ENCODE results near the gene BRSK2.

Gene BRSK2

DNA sequence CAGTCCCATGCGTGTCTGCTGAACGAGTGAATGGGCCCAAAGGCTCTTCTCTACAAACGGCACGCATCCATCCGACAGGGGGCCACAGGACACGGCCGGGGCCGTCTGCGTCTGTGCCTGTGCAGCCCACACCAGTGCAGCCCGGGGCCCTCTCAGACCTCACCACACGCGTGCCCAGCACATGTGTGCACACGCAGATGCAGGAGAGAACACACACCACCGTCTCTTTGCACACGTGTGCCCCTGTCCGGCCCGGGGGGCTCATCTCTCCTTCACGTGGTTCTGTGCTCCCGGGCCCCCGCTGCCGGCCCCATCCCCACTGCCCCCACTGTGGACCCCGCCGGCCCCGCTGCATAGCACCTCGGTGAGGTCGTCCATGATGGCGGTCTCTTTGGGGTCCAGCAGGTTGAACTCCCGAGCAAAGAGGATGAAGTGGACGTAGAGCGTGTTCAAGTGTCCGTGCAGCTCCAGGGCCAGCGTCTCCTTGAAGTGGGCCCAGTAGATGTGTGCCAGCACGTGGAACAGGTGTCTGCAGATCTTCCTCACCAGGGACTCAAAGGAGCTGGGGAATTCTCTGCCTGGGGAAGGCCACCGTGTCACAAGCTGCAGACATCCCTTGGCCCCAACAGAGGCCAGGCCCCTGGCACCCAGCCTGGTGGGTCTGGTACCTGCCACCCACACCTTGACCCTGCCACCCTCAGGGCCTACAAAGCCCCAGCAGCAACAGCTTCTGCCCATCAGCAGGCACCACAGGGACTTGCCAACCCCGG is 80.4 kb downstream of the BRSK2 start:
- DNase-seq (ENCODE audit: low read depth) = no peak

DNA sequence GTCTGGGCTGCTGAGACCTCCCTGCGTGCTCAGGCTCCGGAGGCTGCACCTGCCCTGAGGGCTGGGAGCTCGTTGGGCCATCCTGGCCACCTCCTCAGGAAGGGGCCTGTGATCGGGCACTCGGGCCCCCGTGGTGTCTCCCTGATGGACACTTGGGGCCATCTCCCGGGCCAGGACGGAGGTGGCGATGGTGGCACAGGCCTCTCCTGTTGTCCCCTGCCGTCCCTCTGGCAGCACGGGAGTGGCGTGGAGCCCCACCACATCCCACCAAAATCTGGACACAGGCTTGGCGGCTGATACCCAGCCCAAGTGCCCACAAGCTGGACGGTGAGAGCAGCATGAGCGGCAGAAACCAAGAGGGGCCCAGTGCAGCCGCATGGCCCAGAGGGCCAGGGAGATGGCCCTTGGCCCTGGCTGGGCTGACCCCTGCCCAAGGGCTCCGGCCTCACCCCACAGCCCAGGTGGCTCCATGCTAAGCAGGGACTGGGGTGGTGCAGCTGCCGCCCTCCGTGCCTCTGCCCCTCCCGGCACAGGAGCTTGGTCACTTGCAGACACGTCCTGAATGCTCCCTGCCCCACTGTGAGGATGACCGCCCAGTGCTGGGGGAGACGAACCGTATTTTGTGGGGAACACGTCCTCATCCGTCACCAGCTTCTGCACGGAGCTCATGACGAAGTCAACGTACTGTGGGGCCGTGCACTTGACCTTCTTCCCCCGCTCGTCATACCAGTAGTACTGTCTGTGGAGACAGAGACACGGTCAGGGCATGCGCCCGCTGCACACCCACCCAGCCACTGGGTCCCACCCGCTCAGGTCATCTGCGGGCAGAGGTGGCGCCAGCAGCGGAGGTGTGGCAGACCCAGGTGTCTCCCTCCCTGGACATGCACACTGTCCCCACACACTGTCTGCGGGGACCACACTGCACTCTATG is 81.2 kb downstream of the BRSK2 start:
- DNase-seq (ENCODE audit: low read depth) = no peak

DNA sequence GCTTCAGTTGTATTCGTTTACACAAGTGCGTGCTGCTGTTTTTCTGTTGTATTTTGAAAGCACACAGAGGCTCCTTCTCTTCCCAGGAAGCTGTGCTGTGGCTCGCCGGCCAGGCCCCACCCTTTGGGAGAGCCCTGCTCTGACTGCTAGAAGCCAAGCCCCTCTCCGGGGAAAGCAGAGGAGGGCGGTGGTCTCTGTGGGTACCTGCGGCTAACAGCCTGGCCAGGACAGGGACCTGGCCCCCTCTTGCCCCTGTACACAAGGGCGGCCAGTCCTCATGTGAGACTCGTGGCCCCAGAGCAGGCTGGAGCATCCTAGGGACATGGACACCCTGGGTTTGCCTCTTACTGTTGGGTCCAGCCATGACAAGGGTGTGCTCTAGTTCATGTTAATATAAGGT is 82.0 kb downstream of the BRSK2 start:
- DNase-seq (ENCODE audit: low read depth) = no peak

DNA sequence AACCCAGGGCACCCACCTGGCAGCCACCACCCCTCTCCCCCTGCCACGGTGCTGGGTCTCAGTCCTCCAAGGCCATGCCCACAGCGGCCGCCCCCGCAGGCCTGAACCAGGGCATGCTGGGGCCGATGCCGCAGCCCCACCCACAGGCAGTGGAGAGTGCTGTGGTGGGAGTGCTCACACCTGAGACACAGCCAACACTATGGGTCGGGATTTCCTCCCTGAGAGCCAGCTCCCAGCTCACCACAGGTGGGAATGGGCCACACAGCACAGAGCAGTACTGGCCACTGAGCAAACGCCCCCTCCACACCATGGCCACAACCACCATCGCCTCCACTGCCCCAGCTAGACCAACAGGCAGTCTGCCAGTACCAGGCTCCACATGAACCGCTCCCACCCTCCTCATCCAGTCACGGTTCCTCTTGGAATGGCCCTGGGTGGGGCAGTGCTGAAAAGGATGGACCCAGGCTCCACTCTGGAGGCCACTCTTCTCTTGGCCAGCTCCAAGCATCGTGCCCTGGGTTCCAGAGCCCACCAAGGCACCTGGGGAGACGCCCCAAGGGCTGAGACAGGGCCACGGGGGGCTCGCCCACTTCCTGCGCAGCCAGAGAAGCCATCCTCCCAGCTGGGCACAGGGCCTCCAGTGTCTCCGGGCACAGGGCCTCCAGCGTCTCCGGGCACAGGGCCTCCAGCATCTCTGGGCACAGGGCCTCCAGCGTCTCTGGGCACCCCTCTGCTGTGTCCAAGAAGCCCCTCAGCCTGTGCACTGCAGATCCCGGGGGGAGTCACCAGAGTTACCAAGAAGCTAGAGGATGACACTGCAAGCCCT is 82.7 kb downstream of the BRSK2 start:
- DNase-seq (ENCODE audit: low read depth) = no peak

DNA sequence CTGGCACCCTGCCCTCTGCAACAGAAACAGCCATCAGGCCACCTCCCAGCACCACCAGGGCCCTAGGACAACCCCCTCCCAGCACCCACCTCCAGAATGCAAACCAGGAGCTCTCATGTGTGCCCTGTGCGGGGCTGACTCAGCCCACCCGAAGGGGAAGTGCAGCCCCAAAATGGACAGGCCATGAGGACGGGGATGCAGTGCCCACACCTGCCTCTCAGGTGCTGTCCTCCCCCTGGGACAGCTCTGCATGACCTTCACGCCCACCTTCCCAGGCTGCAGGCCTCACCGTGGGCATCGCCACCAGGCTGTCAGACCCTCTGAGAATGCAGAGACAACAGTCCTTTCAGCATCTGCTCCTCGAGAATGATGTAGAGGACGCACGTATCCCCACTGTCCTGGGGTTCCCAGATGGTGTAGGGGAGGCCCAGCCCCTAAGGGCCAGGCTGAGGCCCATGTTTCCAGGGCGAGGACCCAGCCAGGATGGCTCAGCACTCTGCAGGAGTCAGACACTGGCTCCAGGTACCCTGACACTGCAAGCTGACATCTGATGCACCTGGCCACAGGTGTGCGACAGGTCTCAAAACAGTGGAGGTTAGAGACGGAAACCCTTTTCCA is 83.4 kb downstream of the BRSK2 start:
- no peak for DNase-seq (ENCODE audit: low read depth)

DNA sequence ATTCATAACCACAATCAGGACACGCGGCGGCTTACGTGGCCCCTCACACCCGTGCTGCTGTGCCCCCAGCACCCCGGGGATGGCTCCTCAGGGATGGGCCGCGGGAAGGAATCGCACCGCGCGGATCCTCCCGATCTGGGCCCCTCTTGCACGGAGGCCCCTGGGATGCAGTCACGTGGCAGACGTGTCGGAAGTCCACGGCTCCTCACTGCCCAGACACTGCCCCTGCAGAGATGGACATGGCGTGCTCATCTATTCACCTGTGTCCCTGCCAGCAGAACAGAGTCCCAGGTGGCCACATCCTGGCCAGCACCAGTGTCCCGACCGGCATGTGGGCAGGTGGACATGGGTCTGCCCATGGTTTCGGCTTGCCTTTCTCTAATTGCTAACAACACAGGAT is 84.1 kb downstream of the BRSK2 start:
- DNase-seq (ENCODE audit: low read depth) = no peak

DNA sequence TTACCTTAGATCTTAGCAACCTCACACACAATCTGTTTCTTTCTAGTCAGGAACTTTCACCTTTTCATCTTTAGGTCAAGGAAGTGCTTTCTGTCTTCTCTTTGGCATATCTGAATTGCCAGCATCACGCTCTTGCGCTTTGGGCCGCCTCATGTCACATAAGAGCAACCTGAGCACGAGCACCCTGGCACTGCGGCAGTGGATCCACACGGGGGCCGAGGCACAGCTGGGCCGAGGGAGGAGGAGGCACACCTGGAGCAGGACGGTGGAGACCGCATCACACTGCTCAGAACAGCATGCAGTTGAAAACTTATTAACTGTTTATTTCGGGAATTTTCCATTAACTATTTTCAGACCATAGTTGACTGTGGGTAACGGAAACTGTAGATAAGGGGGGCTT is 86.1 kb downstream of the BRSK2 start:
- no peak for DNase-seq (ENCODE audit: low read depth)

DNA sequence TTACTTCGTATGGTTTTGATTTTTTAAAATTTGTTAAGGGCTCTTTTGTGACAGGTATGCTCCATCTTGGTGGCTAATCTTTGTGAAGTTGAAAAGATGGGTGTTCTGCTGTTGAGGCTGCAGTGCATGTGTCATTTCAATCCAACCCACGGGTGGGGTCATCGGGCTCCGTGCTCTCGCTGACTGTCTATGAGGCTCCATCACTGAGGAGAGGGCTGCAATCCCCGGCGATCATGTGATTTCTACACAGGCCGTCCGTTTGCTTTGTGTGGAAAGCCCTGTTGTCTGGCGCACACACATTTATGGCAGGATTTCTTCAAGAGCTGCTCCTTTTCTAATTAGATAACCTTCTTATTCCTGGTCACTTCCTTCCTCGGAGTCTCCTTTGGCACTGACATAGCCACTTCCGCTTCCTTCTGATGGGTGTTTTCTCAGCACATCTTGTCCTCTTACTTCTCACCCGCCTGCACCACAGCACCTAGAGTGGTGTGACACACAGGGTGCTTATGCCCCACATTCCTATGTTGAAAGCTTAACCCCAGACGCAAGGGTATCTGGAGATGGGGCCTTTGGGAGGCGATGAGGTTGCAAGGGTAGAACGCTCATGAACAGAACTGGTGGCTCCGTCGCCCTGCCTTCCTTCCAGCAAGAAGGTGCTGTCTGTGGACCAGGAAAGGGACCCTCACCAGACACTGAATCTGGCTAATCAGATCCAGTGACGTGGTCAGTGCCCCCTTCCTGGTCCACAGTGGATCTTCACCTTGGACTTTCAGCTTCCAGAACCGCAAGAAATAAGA is 87.4 kb downstream of the BRSK2 start:
- DNase-seq (ENCODE audit: low read depth) = no peak

DNA sequence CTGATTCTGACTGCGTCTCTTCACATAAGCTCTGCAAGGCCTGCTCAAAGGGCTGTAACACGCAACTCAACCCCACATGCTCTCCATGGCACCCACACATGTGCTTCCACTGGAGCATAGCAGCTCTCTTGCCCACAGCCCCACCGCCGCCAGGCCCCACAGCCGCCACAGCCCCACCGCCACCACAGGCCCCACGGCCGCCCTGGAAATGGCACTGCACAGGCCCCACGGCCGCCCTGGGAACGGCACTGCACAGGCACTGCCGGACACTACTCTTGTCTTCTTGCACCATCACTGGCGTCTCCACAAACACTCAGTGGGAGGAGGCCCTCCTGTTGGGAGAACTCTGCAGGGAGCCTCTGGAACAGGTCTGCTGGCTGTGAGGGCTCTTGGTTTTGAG is 88.3 kb downstream of the BRSK2 start:
- no peak for DNase-seq (ENCODE audit: low read depth)

DNA sequence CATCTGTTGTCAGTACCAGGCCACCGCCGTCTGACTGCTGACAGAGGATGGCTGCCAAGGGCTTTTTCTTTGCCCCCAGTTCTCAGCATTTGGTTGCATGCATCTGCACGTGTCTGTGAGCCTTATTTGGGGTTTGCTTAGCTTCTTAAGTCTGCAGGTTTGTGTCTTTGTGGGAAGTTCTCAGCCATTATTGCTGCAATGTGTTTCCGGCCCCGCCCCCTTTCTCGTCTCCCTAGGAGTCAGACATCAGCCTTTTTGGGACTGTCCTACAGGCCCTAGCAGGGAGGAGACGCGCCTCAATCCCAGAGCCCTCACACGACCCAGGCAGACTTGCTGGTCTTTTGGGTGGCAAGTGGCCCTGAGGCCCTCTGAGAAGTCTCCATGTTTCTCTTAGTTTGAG is 88.8 kb downstream of the BRSK2 start:
- DNase-seq (ENCODE audit: low read depth) = no peak

DNA sequence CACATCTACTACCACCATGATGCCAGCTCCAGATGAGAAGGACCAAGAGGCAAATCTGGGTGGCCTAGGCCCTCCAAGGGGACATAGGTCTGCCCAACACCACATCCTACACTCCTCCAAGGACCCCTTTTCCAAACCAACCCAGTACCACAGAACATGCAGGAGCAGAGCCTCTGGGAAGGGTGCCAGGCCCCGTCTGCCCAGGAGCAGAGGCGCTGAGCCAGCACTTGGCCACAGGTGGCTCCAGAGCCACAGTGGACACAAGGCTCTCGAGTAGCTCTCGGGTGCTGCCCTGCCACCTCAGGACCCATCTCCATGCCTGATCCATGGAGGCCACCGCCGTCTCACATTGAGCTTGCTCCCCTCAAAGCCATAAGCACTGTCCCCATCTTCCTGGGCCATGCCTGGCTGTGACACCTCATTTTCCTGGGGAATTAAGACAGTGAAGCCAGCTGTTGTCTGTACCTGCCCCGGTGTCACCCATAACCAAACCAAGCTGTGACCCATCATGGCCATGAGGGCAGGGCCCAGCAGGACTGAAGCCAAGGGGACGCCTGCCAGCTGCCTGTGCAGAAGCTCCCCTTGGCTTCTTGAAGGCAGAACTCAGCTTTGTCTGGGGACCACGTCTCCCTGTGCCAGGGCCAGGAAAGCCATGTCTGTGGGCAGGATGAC is 89.4 kb downstream of the BRSK2 start:
- no peak for DNase-seq (ENCODE audit: low read depth)

DNA sequence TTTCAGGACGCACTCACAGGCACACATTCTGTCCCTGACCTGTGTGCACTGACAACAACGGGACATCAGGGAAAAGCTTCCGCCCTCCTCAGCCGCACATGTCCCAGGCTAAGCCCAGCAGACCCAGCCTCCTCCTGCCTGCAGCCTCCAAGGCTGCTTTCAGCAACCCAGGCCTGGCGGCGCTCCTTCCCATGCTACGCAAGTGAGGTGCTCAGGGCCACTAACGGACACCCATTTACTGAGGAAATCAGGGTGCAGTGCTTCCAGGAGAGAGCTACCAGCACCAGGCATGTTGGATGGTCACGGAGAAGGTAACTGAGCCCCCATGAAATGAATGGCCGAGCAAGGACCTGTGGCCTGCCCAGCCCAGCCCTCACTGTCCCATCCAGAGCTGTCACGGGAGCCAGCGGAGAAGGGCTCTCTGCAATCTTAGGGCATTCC is 90.0 kb downstream of the BRSK2 start:
- DNase-seq (ENCODE audit: low read depth) = no peak

DNA sequence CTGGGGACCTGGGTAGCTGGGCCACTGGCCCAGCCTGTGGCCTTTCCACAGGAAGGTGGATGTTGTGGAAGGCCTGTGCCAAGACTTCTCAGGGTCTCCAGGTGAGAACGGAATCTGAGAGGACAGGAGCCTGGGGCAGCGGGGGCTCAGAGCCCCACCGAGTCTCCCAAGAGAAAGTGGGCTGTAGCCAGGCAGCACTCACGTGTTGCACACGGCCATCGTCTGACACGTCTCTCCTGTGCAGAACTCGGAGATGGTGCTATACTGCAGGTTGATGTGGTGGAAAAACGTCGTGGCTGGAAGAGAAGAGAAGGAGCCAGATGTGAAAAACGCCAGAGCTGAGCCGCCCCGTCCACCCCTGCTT is 90.4 kb downstream of the BRSK2 start:
- no peak for DNase-seq (ENCODE audit: low read depth)

DNA sequence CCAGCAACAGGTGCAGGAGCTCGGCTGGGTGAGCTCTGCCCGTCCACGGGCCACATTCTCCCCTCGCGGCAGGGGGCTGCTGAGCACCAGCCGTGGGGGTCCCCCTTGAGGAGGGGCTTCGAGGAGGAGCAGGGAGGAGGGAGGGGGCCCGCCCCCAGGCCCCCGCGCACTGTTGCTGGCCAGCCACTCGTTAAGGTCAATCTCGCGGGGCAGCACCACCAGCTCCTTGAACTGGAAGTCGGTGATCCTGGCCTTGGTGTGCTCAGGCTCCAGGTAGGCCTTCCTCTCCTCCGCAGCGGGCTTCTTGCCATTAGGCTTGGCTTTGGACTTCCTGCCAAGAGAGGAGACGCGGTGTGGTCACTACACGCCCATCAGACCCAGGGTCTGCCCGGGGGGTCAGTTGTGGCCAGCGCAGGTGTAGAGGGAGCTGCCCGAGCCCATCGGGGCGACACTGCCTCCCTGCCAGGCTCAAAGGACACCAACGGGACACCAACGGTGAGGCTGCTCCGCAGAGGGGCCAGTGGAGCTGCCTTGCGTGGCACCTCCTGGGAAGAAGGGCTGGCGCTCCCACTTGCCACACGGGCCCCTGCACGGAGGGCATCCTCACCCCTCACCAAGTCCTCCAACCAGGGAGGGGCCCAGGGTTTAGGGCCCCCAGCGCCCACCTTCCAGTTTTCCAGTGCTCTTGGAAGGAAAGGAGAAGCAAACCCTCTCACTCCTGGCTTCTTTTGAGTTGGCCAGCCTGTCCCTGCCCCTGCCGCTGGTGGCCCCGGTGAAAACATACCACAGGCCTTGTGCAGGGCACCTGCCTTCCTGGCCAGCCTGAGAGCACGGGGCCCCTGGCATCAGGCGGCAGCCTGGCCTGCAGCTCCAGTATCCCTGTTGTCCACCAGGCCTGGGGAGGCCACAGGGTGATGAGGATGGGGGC is 91.1 kb downstream of the BRSK2 start:
- DNase-seq (ENCODE audit: low read depth) = no peak

DNA sequence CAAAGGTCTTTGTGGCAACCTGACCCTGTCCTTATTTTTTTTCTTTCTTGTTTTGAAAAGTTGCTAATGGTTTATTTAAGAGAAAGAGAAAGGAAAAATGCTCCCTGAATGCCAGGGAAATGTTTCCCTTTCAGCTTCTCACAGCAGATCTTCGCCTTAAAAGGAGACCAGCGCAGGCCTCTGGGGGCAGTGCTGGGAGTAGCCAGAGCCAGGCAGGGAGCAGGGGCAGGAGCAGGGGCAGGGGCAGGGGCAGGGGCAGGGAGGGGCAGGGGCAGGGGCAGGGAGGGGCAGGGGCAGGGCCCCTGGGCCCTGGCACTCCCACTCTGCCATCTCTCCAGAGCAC is 91.7 kb downstream of the BRSK2 start:
- DNase-seq (ENCODE audit: low read depth) = no peak

DNA sequence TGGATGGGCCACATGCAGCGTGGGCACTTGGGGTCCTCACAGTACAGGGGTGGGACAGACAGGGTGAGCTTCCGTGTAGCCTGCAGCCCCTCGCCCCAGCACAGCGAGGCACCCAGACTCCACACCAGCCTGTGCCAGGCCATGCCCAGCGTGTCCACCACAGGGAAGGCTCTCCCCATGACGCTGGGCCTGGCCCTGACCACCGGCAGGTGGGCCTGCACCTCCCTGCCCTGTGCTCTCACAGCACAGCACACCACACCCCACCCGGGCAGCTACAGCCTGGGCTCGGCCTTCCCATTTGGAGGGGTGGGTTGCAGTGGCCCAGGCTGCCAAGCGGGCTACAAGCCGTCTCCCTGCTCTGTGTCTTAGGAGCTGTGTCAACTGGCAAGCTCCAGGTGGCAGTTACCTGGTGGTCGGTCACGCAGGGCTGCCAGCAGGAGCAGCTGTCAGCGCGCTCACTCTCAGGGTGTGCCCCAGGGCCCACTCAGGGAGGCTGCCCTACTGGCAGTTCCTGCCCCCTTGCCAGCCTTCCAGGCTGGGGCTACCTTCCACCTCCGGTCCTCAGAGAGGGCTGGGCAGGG is 92.2 kb downstream of the BRSK2 start:
- DNase-seq (ENCODE audit: low read depth) = no peak

DNA sequence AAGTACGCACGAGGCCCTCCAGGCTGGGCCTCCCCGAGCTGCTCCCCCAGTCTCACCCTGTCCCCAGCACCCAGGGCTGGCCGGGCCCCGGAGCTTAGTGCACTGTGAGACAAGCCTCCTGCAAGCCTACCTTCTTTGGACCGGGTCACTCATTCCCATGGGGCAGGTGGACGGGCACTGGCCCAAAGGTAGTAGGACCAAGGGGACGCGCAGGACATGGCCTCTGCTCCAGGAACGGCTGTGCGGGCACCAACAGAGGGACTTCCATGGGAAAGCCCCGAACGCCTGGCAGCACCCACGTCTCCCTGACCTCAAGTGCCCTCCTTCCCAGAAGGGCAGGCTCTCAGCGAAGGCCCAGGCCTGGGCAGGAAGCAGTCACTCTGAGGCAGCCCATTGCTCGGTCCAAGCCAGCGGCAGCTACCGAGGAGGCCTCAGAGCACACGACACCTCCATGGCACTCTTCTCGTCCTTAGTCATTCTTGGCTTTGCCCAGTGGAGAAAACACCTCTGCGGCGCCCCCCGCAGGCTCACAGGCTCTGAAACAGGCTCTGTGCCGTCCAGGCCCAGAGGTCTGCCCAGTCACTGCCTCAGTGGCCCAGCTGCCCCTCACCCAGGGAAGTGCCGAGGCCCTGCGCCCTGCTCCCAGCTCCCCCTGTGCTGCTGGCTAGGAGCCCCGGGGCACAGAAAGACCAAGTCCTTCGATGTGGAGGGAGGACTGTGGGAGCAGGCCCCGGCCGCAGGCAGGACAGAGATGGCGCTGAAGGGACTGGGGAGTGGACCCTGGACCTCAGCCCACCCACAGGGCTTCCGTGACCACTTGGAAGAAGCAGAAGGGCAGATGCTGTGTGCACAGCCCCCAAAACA is 93.1 kb downstream of the BRSK2 start:
- DNase-seq (ENCODE audit: low read depth) = no peak

DNA sequence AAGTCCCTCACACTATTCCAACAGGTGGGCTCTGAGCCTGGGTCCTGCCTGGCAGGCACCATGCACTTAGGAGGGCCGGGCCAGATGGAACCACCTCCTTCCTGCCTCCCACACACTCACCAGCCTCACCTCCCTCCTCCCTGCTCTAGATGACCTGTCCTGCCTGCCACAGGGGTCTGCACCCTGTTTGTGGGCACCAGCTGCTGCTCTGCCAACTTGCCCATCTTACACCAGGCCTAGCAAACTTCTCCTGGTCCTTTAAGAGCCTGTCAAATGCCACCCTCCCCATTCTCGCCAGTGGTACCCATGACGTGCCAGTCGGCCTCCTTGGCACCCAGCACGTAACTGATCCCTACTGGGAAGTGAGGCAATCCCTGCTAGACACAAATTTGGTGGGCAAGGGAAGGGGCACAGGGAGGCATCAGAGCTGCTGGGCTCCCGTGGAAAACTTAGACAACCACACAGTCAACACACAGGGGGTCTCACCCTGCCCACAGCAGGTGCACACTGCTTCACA is 93.8 kb downstream of the BRSK2 start:
- no peak for DNase-seq (ENCODE audit: low read depth)
